Activated CD4-positive, alpha-beta T cell treated with anti-CD3 and anti-CD28 coated beads for 1 hour (primary cell): ENCODE data around the gene HIGD2A.

Experiments
- DNase-seq: peaks from one replicate; pipeline ENCODE4 v3.0.0-alpha.2; 2020

The HIGD2A gene

GRCh38 chr5:176388444-176389134 is at the start of gene HIGD2A, which contains the start of gene NOP16:
Gene HIGD2A (plus strand): TSS chr5:176388751. CDS start chr5:176388820, 69 bp downstream.
Gene NOP16 (minus strand): TSS chr5:176388598. CDS start chr5:176388539, 59 bp downstream.
- DNase-seq: peak; percentile 98

GRCh38 chr5:176339304-176339703 is 49.2 kb upstream of the HIGD2A start:
- no peak for DNase-seq

- no peak for DNase-seq
Measured at GRCh38 chr5:176341325-176342157, 47.0 kb upstream of the HIGD2A start.

GRCh38 chr5:176342158-176342483 is 46.4 kb upstream of the HIGD2A start:
- DNase-seq: no peak

GRCh38 chr5:176342766-176343458 is 45.6 kb upstream of the HIGD2A start:
- DNase-seq: no peak

GRCh38 chr5:176350416-176350815 is 38.1 kb upstream of the HIGD2A start:
- DNase-seq: no peak

GRCh38 chr5:176352116-176352878 is 36.3 kb upstream of the HIGD2A start:
- no peak for DNase-seq

GRCh38 chr5:176353533-176353932 is 35.0 kb upstream of the HIGD2A start:
- DNase-seq: no peak

- DNase-seq: no peak
Measured at GRCh38 chr5:176355400-176356178, 33.0 kb upstream of the HIGD2A start.

GRCh38 chr5:176356179-176356566 is 32.4 kb upstream of the HIGD2A start:
- DNase-seq: no peak

- DNase-seq: no peak
Measured at GRCh38 chr5:176359658-176360057, 28.9 kb upstream of the HIGD2A start.

GRCh38 chr5:176360894-176361436 is 27.6 kb upstream of the HIGD2A start:
- DNase-seq: no peak

- DNase-seq: peak; percentile 90
Measured at GRCh38 chr5:176361437-176362232, 26.9 kb upstream of the HIGD2A start, which contains the start of gene KIAA1191. Gene KIAA1191 (minus strand): TSS chr5:176361764. CDS start chr5:176359508, 2,256 bp downstream.

- DNase-seq: no peak
Measured at GRCh38 chr5:176362233-176362490, 26.4 kb upstream of the HIGD2A start.

GRCh38 chr5:176364765-176365350 is 23.7 kb upstream of the HIGD2A start:
- no peak for DNase-seq

- DNase-seq: peak; percentile 35
Measured at GRCh38 chr5:176365351-176366231, 23.0 kb upstream of the HIGD2A start, which contains the start of gene ARL10. Gene ARL10 (plus strand): TSS chr5:176365487. CDS start chr5:176365564, 77 bp downstream.

- no peak for DNase-seq
Measured at GRCh38 chr5:176366232-176366894, 22.2 kb upstream of the HIGD2A start.

- DNase-seq: no peak
Measured at GRCh38 chr5:176368726-176369125, 19.8 kb upstream of the HIGD2A start.
